Measurements from ENCODE around the gene SLC7A6OS.
A peak's percentile ranks its signal among the peaks of the same experiment; 100 is the strongest.

Gene SLC7A6OS

GRCh38 chr16:68328151-68328859 is 17.6 kb upstream of the SLC7A6OS start:
- Histone ChIP-seq H3K27ac (ENCODE audit: extremely low read depth, low read depth, low read length) (no peak overlapping the region), H3K9me3 (ENCODE audit: control insufficient read depth, insufficient read depth, low read depth, low read length) (no peaks in the 10 kb centered on the region), H3K4me3 (ENCODE audit: low read depth, low read length) (no peak overlapping the region), H3K4me1 (ENCODE audit: control insufficient read depth, insufficient read depth, low read length) (peaks cover 3% of the 10 kb centered on the region; the same call in 1 of the 2 replicates), H3K36me3 (ENCODE audit: control insufficient read depth in 2 of 2, insufficient read depth in 1 of 2, low read length in 2 of 2) (peaks cover 11 to 45% of the 10 kb centered on the region in 2 experiments; a peak in 2 of 3 replicates)
- POLR2A ChIA-PET, result interaction anchor here (0.6 to 3.8 kb wide), 6 partner anchors 17 to 389 kb away, joined by 3 to 39 read pairs (median 6); partner anchors contain the start of genes PRMT7, SLC7A6 and SLC7A6OS
- CTCF ChIA-PET, result interaction anchor here (0.5 to 4.9 kb wide), 32 partner anchors 8 to 508 kb away, joined by 3 to 151 read pairs (median 4); partner anchors contain the start of genes PRMT7, SLC7A6 and SLC7A6OS
- TF ChIP-seq ZNF768 (tag by site-specific recombination; IDR thresholded peaks at IDR 0.05), result no peak
- no peak for TF ChIP-seq ZNF19 (tag by site-specific recombination; IDR thresholded peaks at IDR 0.05; ENCODE audit: low read depth)
- TF ChIP-seq REPIN1 (tag by site-specific recombination; IDR thresholded peaks at IDR 0.05; ENCODE audit: low read depth), result no peak
- TF ChIP-seq ZNF394 (tag by site-specific recombination; IDR thresholded peaks at IDR 0.05; ENCODE audit: borderline replicate concordance), result no peak; the same call in 1 of the 2 replicates
- no peak for TF ChIP-seq ZNF350 (tag by site-specific recombination; IDR thresholded peaks at IDR 0.05)
- no peak for TF ChIP-seq ZNF10 (tag by site-specific recombination; IDR thresholded peaks at IDR 0.05)
- peak; percentile 78 for TF ChIP-seq SP7 (tag by site-specific recombination; IDR thresholded peaks at IDR 0.05)
- TF ChIP-seq ZSCAN4 (tag by site-specific recombination; IDR thresholded peaks at IDR 0.05), result no peak
- peak; percentile 51; the same call in 1 of the 2 replicates for TF ChIP-seq ZBTB8A (tag by site-specific recombination; IDR thresholded peaks at IDR 0.05)
- no peak for TF ChIP-seq ZNF248 (tag by site-specific recombination; IDR thresholded peaks at IDR 0.05)
- no peak for TF ChIP-seq ZNF274 (IDR thresholded peaks at IDR 0.05; ENCODE audit: low read length)
- no peak for TF ChIP-seq ZNF274 (tag by site-specific recombination; IDR thresholded peaks at IDR 0.05; ENCODE audit: borderline replicate concordance)
- TF ChIP-seq ZSCAN23 (tag by site-specific recombination; IDR thresholded peaks at IDR 0.05), result no peak
- TF ChIP-seq ZBTB10 (tag by site-specific recombination; IDR thresholded peaks at IDR 0.05), result no peak
- TF ChIP-seq KLF1 (tag by site-specific recombination; IDR thresholded peaks at IDR 0.05), result no peak
- no peak for TF ChIP-seq ZNF558 (tag by site-specific recombination; IDR thresholded peaks at IDR 0.05)
- TF ChIP-seq ZBTB48 (tag by site-specific recombination; IDR thresholded peaks at IDR 0.05), result peak; percentile 89
- TF ChIP-seq ZNF423 (tag by site-specific recombination; IDR thresholded peaks at IDR 0.05), result no peak
- TF ChIP-seq EGR2 (tag by site-specific recombination; IDR thresholded peaks at IDR 0.05; ENCODE audit: low read depth), result no peak
- no peak for TF ChIP-seq WT1 (tag by site-specific recombination; IDR thresholded peaks at IDR 0.05)
- no peak for TF ChIP-seq ZNF184 (tag by site-specific recombination; IDR thresholded peaks at IDR 0.05)
- no peak for TF ChIP-seq ZNF518A (tag by site-specific recombination; conservative IDR thresholded peaks at IDR 0.05; ENCODE audit: low read depth)
- no peak for TF ChIP-seq ZSCAN16 (tag by site-specific recombination; IDR thresholded peaks at IDR 0.05)
- no peak for TF ChIP-seq ZNF202 (tag by site-specific recombination; IDR thresholded peaks at IDR 0.05; ENCODE audit: borderline replicate concordance)
- no peak for TF ChIP-seq SP3 (tag by site-specific recombination; IDR thresholded peaks at IDR 0.05)
- peak; percentile 87 for TF ChIP-seq MZF1 (tag by site-specific recombination; IDR thresholded peaks at IDR 0.05; ENCODE audit: borderline replicate concordance)
- no peak for TF ChIP-seq ZNF548 (tag by site-specific recombination; IDR thresholded peaks at IDR 0.05)
- no peak for TF ChIP-seq ZNF157 (tag by site-specific recombination; IDR thresholded peaks at IDR 0.05)
- no peak for TF ChIP-seq YY2 (tag by site-specific recombination; IDR thresholded peaks at IDR 0.05)
- no peak for TF ChIP-seq ZNF629 (tag by site-specific recombination; IDR thresholded peaks at IDR 0.05)
- TF ChIP-seq ZBTB7A (tag by site-specific recombination; IDR thresholded peaks at IDR 0.05; ENCODE audit: low read depth), result no peak

All from HEK293 (cell line).